PC-3 (cell line): Measurements from ENCODE around the gene PTBP2. TPM values are rescaled to one million over a fixed set of nuclear protein-coding genes. Genes with fewer than 3 reads are reported as not detected.

Experiments used
- ATAC-seq: fragments of 200-7000 bp; cut with Tn5 transposase; 2 replicates; pipeline ENCODE4 v1.9.1; 2020; ENCODE audit warnings: mild to moderate bottlenecking, moderate library complexity
- BruUV-seq: library from RNA; stranded (reverse); fragments of 400-500 nt; replicated peaks from 2 replicates; lab custom pipeline; 2021; lab: Mats Ljungman, UMichigan
- CTCF ChIA-PET: fragments of 300-600 bp; sonication (Branson Sonifier 250); formaldehyde crosslinking; loops from one replicate; lab custom pipeline; 2022; ENCODE audit warnings: antibody characterized with exemption; lab: Charles Lee
- POLR2A ChIA-PET: fragments of 300-600 bp; sonication (Branson Sonifier 250); formaldehyde crosslinking; loops from one replicate; lab custom pipeline; 2022; ENCODE audit warnings: antibody characterized with exemption; ENCODE audit not compliant: unreplicated experiment; lab: Charles Lee
- DNase-seq: peaks from one replicate; pipeline ENCODE4 v3.0.0-alpha.2; 2015
- H2AFZ ChIP-seq: fragments of 300-600 bp; sonication (generic); 2 replicates; pipeline ENCODE4 v1.6.0; 2016; ENCODE audit warnings: antibody characterized with exemption, low read length
- H3F3A ChIP-seq: fragments of 300-600 bp; sonication (generic); one replicate; pipeline ENCODE4 v1.6.0; 2017; ENCODE audit warnings: antibody characterized with exemption, low read length, control low read depth, mild to moderate bottlenecking; ENCODE audit not compliant: unreplicated experiment
- H3K27ac ChIP-seq: fragments of 300-600 bp; sonication (generic); 2 replicates; pipeline ENCODE4 v1.5.1; 2016; ENCODE audit warnings: mild to moderate bottlenecking, low read length
- H3K27me3 ChIP-seq: fragments of 300-600 bp; sonication (generic); 2 replicates; pipeline ENCODE4 v1.6.1; 2016; ENCODE audit warnings: low read length, mixed read lengths
- H3K36me3 ChIP-seq: fragments of 300-600 bp; sonication (generic); 2 replicates; pipeline ENCODE4 v1.6.1; 2016; ENCODE audit warnings: low read depth, mixed run types, low read length, mixed read lengths
- H3K4me1 ChIP-seq: fragments of 300-600 bp; sonication (generic); 2 replicates; pipeline ENCODE4 v1.5.1; 2016; ENCODE audit warnings: low read length; ENCODE audit not compliant: insufficient read depth
- H3K4me2 ChIP-seq: fragments of 300-600 bp; sonication (generic); 2 replicates; pipeline ENCODE4 v1.6.0; 2016; ENCODE audit warnings: low read length
- H3K4me3 ChIP-seq: fragments of 300-600 bp; sonication (generic); 2 replicates; pipeline ENCODE4 v1.5.1; 2016; ENCODE audit warnings: mild to moderate bottlenecking, low read length, mixed read lengths
- H3K79me2 ChIP-seq: fragments of 300-600 bp; sonication (generic); 2 replicates; pipeline ENCODE4 v1.6.1; 2017; ENCODE audit warnings: low read length, mixed read lengths
- H3K9ac ChIP-seq: fragments of 300-600 bp; sonication (generic); 2 replicates; pipeline ENCODE4 v1.6.0; 2016; ENCODE audit warnings: mild to moderate bottlenecking, low read length
- H3K9me2 ChIP-seq: fragments of 300-600 bp; sonication (generic); replicated peaks from 2 replicates; pipeline ENCODE4 v1.6.1; 2016; ENCODE audit warnings: mixed run types, low read length, mixed read lengths
- H3K9me3 ChIP-seq: fragments of 300-600 bp; sonication (generic); 2 replicates; pipeline ENCODE4 v1.6.1; 2016; ENCODE audit warnings: low read length, mixed read lengths
- H4K20me1 ChIP-seq: fragments of 300-600 bp; sonication (generic); 2 replicates; pipeline ENCODE4 v1.6.1; 2016; ENCODE audit warnings: low read length, mixed read lengths
- CTCF ChIP-seq: fragments of 300-600 bp; sonication (generic); conservative IDR thresholded peaks from 2 replicates; pipeline ENCODE4 v1.5.1; 2017; ENCODE audit warnings: antibody characterized with exemption, low read depth, mild to moderate bottlenecking, low read length
- EZH2 ChIP-seq: fragments of 300-600 bp; sonication (generic); IDR thresholded peaks from one replicate; pipeline ENCODE4 v1.6.1; 2017; ENCODE audit warnings: antibody characterized with exemption, mild to moderate bottlenecking, low read length; ENCODE audit not compliant: unreplicated experiment
- EZH2phosphoT487 ChIP-seq: fragments of 300-600 bp; sonication (generic); IDR thresholded peaks from 2 replicates; pipeline ENCODE4 v1.6.1; 2018; ENCODE audit warnings: mild to moderate bottlenecking, antibody characterized with exemption, low read length, borderline replicate concordance
- intact Hi-C: fragments of 100-400 bp; cut with micrococcal nuclease; formaldehyde crosslinking; loops from 2 replicates; pipeline ENCODE4 v1.9.0; 2023
- total RNA-seq: library from RNA; depleted of rRNA; stranded (reverse); fragments of >200 nt; gene quantifications from 2 replicates; pipeline ENCODE4 v1.2.3, GENCODE V29; 2014

PTBP2 gene
- total RNA-seq, 1 experiment from 2014 or later: 18.6 TPM

DNA sequence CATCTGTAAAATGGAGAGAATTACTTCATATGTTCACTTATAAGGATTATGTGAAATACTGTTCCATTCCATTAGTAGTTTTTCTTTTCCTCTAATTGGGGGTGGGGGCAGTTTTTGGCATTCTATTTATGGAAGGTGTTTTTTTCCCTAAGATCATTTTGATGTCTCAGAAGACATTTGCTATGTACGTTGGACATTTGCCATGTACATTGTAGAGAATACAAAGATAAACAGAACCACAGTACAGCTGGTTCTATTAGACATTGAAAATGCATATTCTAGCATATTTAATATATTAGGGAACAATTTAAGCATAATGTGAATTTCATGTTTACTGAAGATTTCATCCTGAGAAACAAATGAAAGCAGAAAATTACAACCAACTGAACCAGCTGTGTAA is 98.5 kb downstream of the PTBP2 start:
- no peaks in the 10 kb centered on the region for H3F3A ChIP-seq
- no peaks in the 10 kb centered on the region for H3K27me3 ChIP-seq
- no peak overlapping the region for H2AFZ ChIP-seq
- no peak overlapping the region for H3K4me2 ChIP-seq
- no TSS peak for BruUV-seq
- DNase-seq (no peak), ATAC-seq (no peak)
- H4K20me1 ChIP-seq: no peaks in the 10 kb centered on the region
- no peaks in the 10 kb centered on the region for H3K9me3 ChIP-seq
- H3K36me3 ChIP-seq: no peaks in the 10 kb centered on the region
- POLR2A ChIA-PET: no interaction called here
- H3K9ac ChIP-seq: no peak overlapping the region
- TF ChIP-seq EZH2 (no peak), EZH2phosphoT487 (no peak), CTCF (no peak)
- intact Hi-C loops: no loop called here
- H3K4me3 ChIP-seq: no peak overlapping the region
- H3K79me2 ChIP-seq: no peaks in the 10 kb centered on the region
- no peak overlapping the region for H3K27ac ChIP-seq
- no peaks in the 10 kb centered on the region for H3K4me1 ChIP-seq
- H3K9me2 ChIP-seq: no peaks in the 10 kb centered on the region
- CTCF ChIA-PET: no interaction called here

DNA sequence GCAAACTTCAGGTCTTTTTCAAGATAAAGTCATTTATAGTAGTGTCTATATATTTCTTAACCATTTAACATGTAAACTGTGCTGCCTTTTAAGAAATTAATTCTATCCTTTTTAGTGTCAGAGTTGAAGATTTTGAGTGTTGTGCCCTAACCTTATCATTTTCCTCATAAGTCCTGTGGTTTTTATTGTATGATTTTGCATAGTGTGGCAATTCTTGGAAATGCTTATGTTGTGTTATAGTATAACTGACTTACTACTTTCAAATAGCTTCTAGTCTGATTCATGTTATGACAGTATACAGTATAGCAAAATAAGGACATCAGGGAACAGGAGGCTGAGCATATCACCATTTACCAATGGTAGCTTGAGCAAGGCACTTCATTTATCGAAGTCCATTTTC is 99.1 kb downstream of the PTBP2 start:
- H3K9ac ChIP-seq: no peak overlapping the region
- no peak for DNase-seq
- no peaks in the 10 kb centered on the region for H3K36me3 ChIP-seq
- no peak overlapping the region for H3K4me3 ChIP-seq
- no peaks in the 10 kb centered on the region for H3K9me3 ChIP-seq
- no peak overlapping the region for H3K4me2 ChIP-seq
- H3K79me2 ChIP-seq: no peaks in the 10 kb centered on the region
- ChIA-PET POLR2A (interaction anchor here (0.5 kb wide), 1 partner anchor 377 kb away, joined by 5 read pairs; no protein-coding TSS in a partner anchor), CTCF (no interaction called here)
- H3K4me1 ChIP-seq: no peaks in the 10 kb centered on the region
- no TSS peak for BruUV-seq
- H2AFZ ChIP-seq: no peak overlapping the region
- H3K9me2 ChIP-seq: no peaks in the 10 kb centered on the region
- H3K27me3 ChIP-seq: no peaks in the 10 kb centered on the region
- no peak for ATAC-seq
- no peak overlapping the region for H3K27ac ChIP-seq
- intact Hi-C loops: no loop called here
- no peaks in the 10 kb centered on the region for H4K20me1 ChIP-seq
- no peaks in the 10 kb centered on the region for H3F3A ChIP-seq
- no peak for TF ChIP-seq EZH2phosphoT487

GRCh38 chr1:96825231-96825630 is 103.6 kb downstream of the PTBP2 start:
- no peaks in the 10 kb centered on the region for H3K9me3 ChIP-seq
- H2AFZ ChIP-seq: no peak overlapping the region
- no peak overlapping the region for H3K4me2 ChIP-seq
- ATAC-seq (no peak), DNase-seq (no peak)
- no peaks in the 10 kb centered on the region for H4K20me1 ChIP-seq
- TF ChIP-seq CTCF (no peak), EZH2phosphoT487 (no peak), EZH2 (no peak)
- H3K79me2 ChIP-seq: no peaks in the 10 kb centered on the region
- H3K4me1 ChIP-seq: no peaks in the 10 kb centered on the region
- no peak overlapping the region for H3K4me3 ChIP-seq
- no peaks in the 10 kb centered on the region for H3K36me3 ChIP-seq
- no peaks in the 10 kb centered on the region for H3K27me3 ChIP-seq
- H3K27ac ChIP-seq: no peak overlapping the region
- no TSS peak for BruUV-seq
- CTCF ChIA-PET: no interaction called here
- H3K9ac ChIP-seq: no peak overlapping the region
- H3F3A ChIP-seq: no peaks in the 10 kb centered on the region
- intact Hi-C loops: no loop called here
- POLR2A ChIA-PET: no interaction called here
- no peaks in the 10 kb centered on the region for H3K9me2 ChIP-seq
